HepG2 (cell line): Measurements from ENCODE around the gene KLF11.

Experiments used
- CTCF ChIP-seq: sonication (generic); formaldehyde crosslinking; IDR thresholded peaks from 2 replicates; pipeline ENCODE4 v1.5.0; 2020; ENCODE audit warnings: mild to moderate bottlenecking, missing genetic modification reagents, moderate library complexity
- EZH2 ChIP-seq: conservative IDR thresholded peaks from 2 replicates; pipeline ENCODE4 v1.6.1; 2012; ENCODE audit warnings: mild to moderate bottlenecking, low read depth, low read length, moderate library complexity
- KLF13 ChIP-seq: sonication (generic); formaldehyde crosslinking; IDR thresholded peaks from 2 replicates; pipeline ENCODE4 v1.4.0; 2020; ENCODE audit warnings: mild to moderate bottlenecking, missing genetic modification reagents
- NPAS2 ChIP-seq: sonication (generic); formaldehyde crosslinking; IDR thresholded peaks from 2 replicates; pipeline ENCODE4 v1.8.0; 2022; ENCODE audit warnings: mild to moderate bottlenecking, missing genetic modification reagents, borderline replicate concordance
- RBFOX2 ChIP-seq: fragments of 200-400 bp; formaldehyde crosslinking; IDR thresholded peaks from 2 replicates; pipeline ENCODE4 v1.6.1; 2017; ENCODE audit warnings: low read depth, mild to moderate bottlenecking, low read length
- SP5 ChIP-seq: IDR thresholded peaks from 2 replicates; pipeline ENCODE4 v1.6.1; 2016; ENCODE audit warnings: low read depth, borderline replicate concordance
- TBL1XR1 ChIP-seq: fragments of 150-350 bp; IDR thresholded peaks from 2 replicates; pipeline ENCODE4 v1.6.1; 2014; ENCODE audit warnings: borderline replicate concordance, low read length; ENCODE audit not compliant: partially characterized antibody
- ZNF234 ChIP-seq: sonication (generic); formaldehyde crosslinking; conservative IDR thresholded peaks from 2 replicates; pipeline ENCODE4 v1.5.1; 2020; ENCODE audit warnings: mild to moderate bottlenecking, missing genetic modification reagents

GRCh38 chr2:10002681-10003080, 40.7 kb upstream of the KLF11 start:
- TF ChIP-seq CTCF (CRISPR knock-in tag), result no peak
- TF ChIP-seq TBL1XR1, result no peak
- TF ChIP-seq EZH2, result no peak
- TF ChIP-seq SP5, result no peak
- no peak for TF ChIP-seq KLF13 (CRISPR knock-in tag)
- TF ChIP-seq NPAS2 (CRISPR knock-in tag), result no peak
- TF ChIP-seq RBFOX2, result no peak
- TF ChIP-seq ZNF234 (CRISPR knock-in tag), result no peak
